22Rv1 (cell line): ENCODE data around the gene TM4SF20.

Source experiments
- ZFX ChIP-seq: fragments of 450-650 bp; IDR thresholded peaks from 2 replicates; pipeline ENCODE4 v1.6.1; 2017; ENCODE audit warnings: antibody characterized with exemption, borderline replicate concordance
- TF ChIP-seq, protein P1 (sequence below): fragments of 450-650 bp; IDR thresholded peaks from 2 replicates; pipeline ENCODE4 v1.5.1; 2017; ENCODE audit warnings: mild to moderate bottlenecking

DNA sequence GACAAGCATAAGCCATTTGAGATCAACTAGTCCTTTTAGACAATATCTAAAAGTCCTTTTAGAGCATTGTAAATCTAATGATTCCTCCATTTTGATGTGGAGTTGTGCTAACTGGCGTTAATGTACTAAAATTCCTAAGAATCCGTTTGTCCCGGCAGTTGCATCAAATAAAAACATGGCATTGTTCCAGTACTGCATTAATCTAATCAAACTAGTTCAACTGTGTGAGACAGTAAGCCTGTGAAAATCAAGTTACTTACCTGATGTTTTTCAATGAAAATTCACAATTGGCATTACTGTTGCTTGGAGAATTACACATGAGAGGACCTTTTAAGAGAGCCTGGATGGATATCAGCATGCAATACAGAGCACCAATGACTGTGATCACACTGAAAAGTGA lies 13.3 kb downstream of the TM4SF20 start:
- TF ChIP-seq, protein P1, sequence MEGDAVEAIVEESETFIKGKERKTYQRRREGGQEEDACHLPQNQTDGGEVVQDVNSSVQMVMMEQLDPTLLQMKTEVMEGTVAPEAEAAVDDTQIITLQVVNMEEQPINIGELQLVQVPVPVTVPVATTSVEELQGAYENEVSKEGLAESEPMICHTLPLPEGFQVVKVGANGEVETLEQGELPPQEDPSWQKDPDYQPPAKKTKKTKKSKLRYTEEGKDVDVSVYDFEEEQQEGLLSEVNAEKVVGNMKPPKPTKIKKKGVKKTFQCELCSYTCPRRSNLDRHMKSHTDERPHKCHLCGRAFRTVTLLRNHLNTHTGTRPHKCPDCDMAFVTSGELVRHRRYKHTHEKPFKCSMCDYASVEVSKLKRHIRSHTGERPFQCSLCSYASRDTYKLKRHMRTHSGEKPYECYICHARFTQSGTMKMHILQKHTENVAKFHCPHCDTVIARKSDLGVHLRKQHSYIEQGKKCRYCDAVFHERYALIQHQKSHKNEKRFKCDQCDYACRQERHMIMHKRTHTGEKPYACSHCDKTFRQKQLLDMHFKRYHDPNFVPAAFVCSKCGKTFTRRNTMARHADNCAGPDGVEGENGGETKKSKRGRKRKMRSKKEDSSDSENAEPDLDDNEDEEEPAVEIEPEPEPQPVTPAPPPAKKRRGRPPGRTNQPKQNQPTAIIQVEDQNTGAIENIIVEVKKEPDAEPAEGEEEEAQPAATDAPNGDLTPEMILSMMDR, result no peak
- no peak for TF ChIP-seq ZFX
